K562 (cell line): ENCODE results near the gene CRADD. TPM values are rescaled to one million over a fixed set of nuclear protein-coding genes. Genes with fewer than 3 reads are reported as not detected.

Experiments used
- GABPB1 ChIP-seq: sonication (generic); formaldehyde crosslinking; IDR thresholded peaks from 2 replicates; pipeline ENCODE4 v1.8.0; 2022; ENCODE audit warnings: mild to moderate bottlenecking, missing genetic modification reagents
- GTF2E2 ChIP-seq: fragments of 200-800 bp; sonication (Bioruptor generic); IDR thresholded peaks from 2 replicates; pipeline ENCODE4 v1.6.1; 2016; ENCODE audit warnings: missing genetic modification characterization, missing compliant biosample characterization
- MCM5 ChIP-seq: fragments of 450-650 bp; IDR thresholded peaks from 2 replicates; pipeline ENCODE4 v1.6.1; 2016; ENCODE audit warnings: low read depth
- MTF1 ChIP-seq: fragments of 250-450 bp; sonication (Bioruptor Pico); IDR thresholded peaks from 2 replicates; pipeline ENCODE4 v1.9.0; 2021; ENCODE audit warnings: moderate library complexity, mild to moderate bottlenecking, inconsistent platforms, borderline replicate concordance
- NCOA6 ChIP-seq: fragments of 450-650 bp; IDR thresholded peaks from 2 replicates; pipeline ENCODE4 v1.6.1; 2017; ENCODE audit warnings: mild to moderate bottlenecking
- SNRNP70 ChIP-seq: fragments of 200-400 bp; formaldehyde crosslinking; optimal IDR thresholded peaks from 2 replicates; pipeline ENCODE3; 2017; ENCODE audit warnings: low read depth, low read length
- TAF7 ChIP-seq: fragments of 450-650 bp; IDR thresholded peaks from 2 replicates; pipeline ENCODE4 v1.6.1; 2016; ENCODE audit warnings: missing genetic modification characterization, missing compliant biosample characterization
- TCFL5 ChIP-seq: fragments of 250-450 bp; sonication (Bioruptor Pico); conservative IDR thresholded peaks from 2 replicates; pipeline ENCODE4 v1.6.1; 2021; ENCODE audit warnings: mild to moderate bottlenecking, moderate library complexity, matching md5 sums
- U2AF2 ChIP-seq: fragments of 200-400 bp; formaldehyde crosslinking; optimal IDR thresholded peaks from 2 replicates; pipeline ENCODE3; 2017; ENCODE audit warnings: low read depth, mild to moderate bottlenecking, low read length
- ZC3H4 ChIP-seq: sonication (generic); formaldehyde crosslinking; IDR thresholded peaks from 2 replicates; pipeline ENCODE4 v1.9.0; 2021; ENCODE audit warnings: missing genetic modification reagents, borderline replicate concordance
- ZFP30 ChIP-seq: fragments of 250-450 bp; sonication (Bioruptor Pico); IDR thresholded peaks from 2 replicates; pipeline ENCODE4 v1.8.0; 2022; ENCODE audit warnings: moderate library complexity, mild to moderate bottlenecking, inconsistent platforms, borderline replicate concordance
- polyA plus RNA-seq, 8 experiments: library from polyadenylated mRNA; depleted of rRNA in 4 of 8; stranded (reverse) in 5 of 8; unstranded in 3 of 8; fragments of >200 nt; fragmentation: Nextera tagmentation in 2 of 8; fragmentation: Illumina TruSeq in 1 of 8; extraction: Ambion mirVana in 2 of 8; extraction: Trizol in 1 of 8; gene quantifications; 2 replicates each; pipeline versions ENCODE4 v1.2.1 to v1.2.3, GENCODE V29; 2011 to 2014; ENCODE audit warnings: inconsistent platforms in 1 of 8, missing spikeins in 1 of 8
- total RNA-seq, 7 experiments: library from RNA; depleted of rRNA in 6 of 7; stranded (reverse); fragments of >200 nt in 6 of 7; fragmentation: Illumina TruSeq in 2 of 7; extraction: Trizol in 2 of 7; gene quantifications; 2 replicates each; pipeline versions ENCODE4 v1.2.1 to v1.2.3, GENCODE V29; 2011 to 2021; ENCODE audit warnings: low replicate concordance in 1 of 7
- TF ChIP-seq, protein P1 (sequence below), 2 experiments: fragments of 450-650 bp in 1 of 2; sonication (generic) in 1 of 2; formaldehyde crosslinking; conservative IDR thresholded peaks; 2 replicates each; pipeline versions ENCODE4 v1.4.0 to v1.8.1; 2020 to 2022; ENCODE audit warnings: mild to moderate bottlenecking in 1 of 2, missing genetic modification reagents in 1 of 2
- TF ChIP-seq, protein P2 (sequence below): fragments of 250-450 bp; sonication (Bioruptor Pico); IDR thresholded peaks from 2 replicates; pipeline ENCODE4 v1.9.0; 2021; ENCODE audit warnings: mild to moderate bottlenecking, inconsistent platforms
- TF ChIP-seq, protein P3 (sequence below), 2 experiments: fragments of 450-650 bp in 1 of 2; sonication (generic) in 1 of 2; formaldehyde crosslinking in 1 of 2; IDR thresholded peaks; 2 replicates each; pipeline versions ENCODE4 v1.7.1 to v1.9.0; 2016 to 2022; ENCODE audit warnings: inconsistent platforms in 1 of 2, mild to moderate bottlenecking in 1 of 2, missing genetic modification reagents in 1 of 2
- TF ChIP-seq, protein P4 (sequence below): sonication (generic); formaldehyde crosslinking; IDR thresholded peaks from 2 replicates; pipeline ENCODE4 v1.5.0; 2020; ENCODE audit warnings: missing genetic modification reagents

CRADD gene
- total and polyA plus RNA-seq, 9 of the 15 experiments (the other 6 are each of a cell fraction or from before 2014, with no cell fraction given): 20.5 to 41.1 (median 25.9) TPM

DNA sequence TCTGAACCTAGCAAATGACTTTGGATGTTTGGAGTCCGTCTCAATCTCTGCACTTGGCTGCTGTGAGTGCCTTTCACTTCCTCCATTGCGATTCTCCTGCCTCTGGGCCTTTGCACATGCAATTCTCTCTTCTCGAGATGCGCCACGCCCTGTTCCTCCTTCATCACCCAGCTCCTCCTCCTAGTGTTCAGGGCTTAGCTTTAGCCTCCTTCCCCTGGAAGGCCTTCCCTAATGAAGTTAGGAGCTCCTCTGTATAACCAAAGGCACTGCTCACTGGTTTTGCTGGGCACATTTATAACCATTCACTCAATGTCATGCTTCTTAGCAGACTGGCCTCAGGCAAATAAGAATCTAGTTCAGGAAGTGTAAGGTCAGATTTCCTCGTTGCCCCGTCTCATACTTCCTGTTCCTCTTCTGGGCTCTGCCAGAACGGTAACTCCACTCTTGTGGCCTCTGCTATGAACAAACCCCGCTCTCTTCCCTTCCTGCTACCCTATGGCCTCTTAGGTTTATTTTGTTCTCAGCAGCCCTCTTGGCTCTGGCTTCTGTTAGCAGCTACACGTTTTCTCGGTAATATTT lies 171.4 kb downstream of the CRADD start (continued):
- TF ChIP-seq, protein P1, sequence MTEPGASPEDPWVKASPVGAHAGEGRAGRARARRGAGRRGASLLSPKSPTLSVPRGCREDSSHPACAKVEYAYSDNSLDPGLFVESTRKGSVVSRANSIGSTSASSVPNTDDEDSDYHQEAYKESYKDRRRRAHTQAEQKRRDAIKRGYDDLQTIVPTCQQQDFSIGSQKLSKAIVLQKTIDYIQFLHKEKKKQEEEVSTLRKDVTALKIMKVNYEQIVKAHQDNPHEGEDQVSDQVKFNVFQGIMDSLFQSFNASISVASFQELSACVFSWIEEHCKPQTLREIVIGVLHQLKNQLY (CRISPR knock-in tag; conservative IDR thresholded peaks at IDR 0.05): no peak
- TF ChIP-seq, protein P2, sequence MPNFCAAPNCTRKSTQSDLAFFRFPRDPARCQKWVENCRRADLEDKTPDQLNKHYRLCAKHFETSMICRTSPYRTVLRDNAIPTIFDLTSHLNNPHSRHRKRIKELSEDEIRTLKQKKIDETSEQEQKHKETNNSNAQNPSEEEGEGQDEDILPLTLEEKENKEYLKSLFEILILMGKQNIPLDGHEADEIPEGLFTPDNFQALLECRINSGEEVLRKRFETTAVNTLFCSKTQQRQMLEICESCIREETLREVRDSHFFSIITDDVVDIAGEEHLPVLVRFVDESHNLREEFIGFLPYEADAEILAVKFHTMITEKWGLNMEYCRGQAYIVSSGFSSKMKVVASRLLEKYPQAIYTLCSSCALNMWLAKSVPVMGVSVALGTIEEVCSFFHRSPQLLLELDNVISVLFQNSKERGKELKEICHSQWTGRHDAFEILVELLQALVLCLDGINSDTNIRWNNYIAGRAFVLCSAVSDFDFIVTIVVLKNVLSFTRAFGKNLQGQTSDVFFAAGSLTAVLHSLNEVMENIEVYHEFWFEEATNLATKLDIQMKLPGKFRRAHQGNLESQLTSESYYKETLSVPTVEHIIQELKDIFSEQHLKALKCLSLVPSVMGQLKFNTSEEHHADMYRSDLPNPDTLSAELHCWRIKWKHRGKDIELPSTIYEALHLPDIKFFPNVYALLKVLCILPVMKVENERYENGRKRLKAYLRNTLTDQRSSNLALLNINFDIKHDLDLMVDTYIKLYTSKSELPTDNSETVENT (CRISPR knock-in tag): no peak
- no peak for TF ChIP-seq SNRNP70
- no peak for TF ChIP-seq ZC3H4 (CRISPR knock-in tag)
- TF ChIP-seq TAF7 (tag): no peak
- TF ChIP-seq NCOA6: no peak
- no peak for TF ChIP-seq ZFP30 (CRISPR knock-in tag)
- TF ChIP-seq U2AF2: no peak
- TF ChIP-seq GABPB1 (CRISPR knock-in tag): no peak
- TF ChIP-seq TCFL5 (CRISPR knock-in tag): no peak
- TF ChIP-seq, protein P3, sequence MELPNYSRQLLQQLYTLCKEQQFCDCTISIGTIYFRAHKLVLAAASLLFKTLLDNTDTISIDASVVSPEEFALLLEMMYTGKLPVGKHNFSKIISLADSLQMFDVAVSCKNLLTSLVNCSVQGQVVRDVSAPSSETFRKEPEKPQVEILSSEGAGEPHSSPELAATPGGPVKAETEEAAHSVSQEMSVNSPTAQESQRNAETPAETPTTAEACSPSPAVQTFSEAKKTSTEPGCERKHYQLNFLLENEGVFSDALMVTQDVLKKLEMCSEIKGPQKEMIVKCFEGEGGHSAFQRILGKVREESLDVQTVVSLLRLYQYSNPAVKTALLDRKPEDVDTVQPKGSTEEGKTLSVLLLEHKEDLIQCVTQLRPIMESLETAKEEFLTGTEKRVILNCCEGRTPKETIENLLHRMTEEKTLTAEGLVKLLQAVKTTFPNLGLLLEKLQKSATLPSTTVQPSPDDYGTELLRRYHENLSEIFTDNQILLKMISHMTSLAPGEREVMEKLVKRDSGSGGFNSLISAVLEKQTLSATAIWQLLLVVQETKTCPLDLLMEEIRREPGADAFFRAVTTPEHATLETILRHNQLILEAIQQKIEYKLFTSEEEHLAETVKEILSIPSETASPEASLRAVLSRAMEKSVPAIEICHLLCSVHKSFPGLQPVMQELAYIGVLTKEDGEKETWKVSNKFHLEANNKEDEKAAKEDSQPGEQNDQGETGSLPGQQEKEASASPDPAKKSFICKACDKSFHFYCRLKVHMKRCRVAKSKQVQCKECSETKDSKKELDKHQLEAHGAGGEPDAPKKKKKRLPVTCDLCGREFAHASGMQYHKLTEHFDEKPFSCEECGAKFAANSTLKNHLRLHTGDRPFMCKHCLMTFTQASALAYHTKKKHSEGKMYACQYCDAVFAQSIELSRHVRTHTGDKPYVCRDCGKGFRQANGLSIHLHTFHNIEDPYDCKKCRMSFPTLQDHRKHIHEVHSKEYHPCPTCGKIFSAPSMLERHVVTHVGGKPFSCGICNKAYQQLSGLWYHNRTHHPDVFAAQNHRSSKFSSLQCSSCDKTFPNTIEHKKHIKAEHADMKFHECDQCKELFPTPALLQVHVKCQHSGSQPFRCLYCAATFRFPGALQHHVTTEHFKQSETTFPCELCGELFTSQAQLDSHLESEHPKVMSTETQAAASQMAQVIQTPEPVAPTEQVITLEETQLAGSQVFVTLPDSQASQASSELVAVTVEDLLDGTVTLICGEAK (IDR thresholded peaks at IDR 0.05): peak; percentile 64
- TF ChIP-seq, protein P3 (CRISPR knock-in tag; IDR thresholded peaks at IDR 0.05): no peak
- TF ChIP-seq GTF2E2 (tag): no peak
- TF ChIP-seq, protein P4, sequence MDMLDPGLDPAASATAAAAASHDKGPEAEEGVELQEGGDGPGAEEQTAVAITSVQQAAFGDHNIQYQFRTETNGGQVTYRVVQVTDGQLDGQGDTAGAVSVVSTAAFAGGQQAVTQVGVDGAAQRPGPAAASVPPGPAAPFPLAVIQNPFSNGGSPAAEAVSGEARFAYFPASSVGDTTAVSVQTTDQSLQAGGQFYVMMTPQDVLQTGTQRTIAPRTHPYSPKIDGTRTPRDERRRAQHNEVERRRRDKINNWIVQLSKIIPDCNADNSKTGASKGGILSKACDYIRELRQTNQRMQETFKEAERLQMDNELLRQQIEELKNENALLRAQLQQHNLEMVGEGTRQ (CRISPR knock-in tag): no peak
- no peak for TF ChIP-seq MTF1 (CRISPR knock-in tag)
- TF ChIP-seq MCM5: no peak
